Stomach (tissue), 9 donors: ENCODE measurements around the gene FAM83B. TPM values are rescaled to one million over a fixed set of nuclear protein-coding genes. Genes with fewer than 3 reads are reported as not detected.

ENCODE experiments used
- DNase-seq, 2 donors: peaks; one replicate each; pipeline versions ENCODE4 v3.0.0 to v3.0.0-alpha.2; 2013 to 2019
- H3K27ac ChIP-seq, 5 donors: fragments of 200-600 bp in 4 of 5; sonication (generic) in 4 of 5; one replicate each; pipeline ENCODE4 v1.5.1; 2013 to 2019; ENCODE audit warnings: mild to moderate bottlenecking in 1 of 5, moderate library complexity in 1 of 5
- H3K27me3 ChIP-seq, 3 donors: fragments of 200-600 bp; sonication (generic); one replicate each; pipeline ENCODE4 v1.5.1; 2017 to 2019; ENCODE audit warnings: mixed run types in 1 of 3
- H3K36me3 ChIP-seq, 4 donors: fragments of 200-600 bp; sonication (generic); 1 replicate in 3 of 4; 2 replicates in 1 of 4; pipeline ENCODE4 v1.5.1; 2016 to 2019
- H3K4me1 ChIP-seq, 4 donors: fragments of 200-600 bp; sonication (generic); one replicate each; pipeline ENCODE4 v1.5.1; 2016 to 2019
- H3K4me3 ChIP-seq, 4 donors: fragments of 200-600 bp; sonication (generic) in 3 of 4; one replicate each; pipeline ENCODE4 v1.5.1; 2016 to 2019; ENCODE audit warnings: mild to moderate bottlenecking in 1 of 4
- H3K9me3 ChIP-seq, 4 donors: fragments of 200-600 bp; sonication (generic); one replicate each; pipeline ENCODE4 v1.5.1; 2016 to 2019
- EP300 ChIP-seq: sonication (generic); formaldehyde crosslinking; IDR thresholded peaks from one replicate; pipeline ENCODE4 v1.6.1; 2017; ENCODE audit warnings: antibody characterized with exemption
- POLR2A ChIP-seq, 4 donors: fragments of 450-650 bp; IDR thresholded peaks; one replicate each; pipeline ENCODE4 v1.6.1; 2016; ENCODE audit warnings: antibody characterized with exemption in 4 of 4, control low read depth in 2 of 4, mild to moderate bottlenecking in 1 of 4, moderate library complexity in 1 of 4
- POLR2AphosphoS5 ChIP-seq, 3 donors: sonication (generic); formaldehyde crosslinking; IDR thresholded peaks; one replicate each; pipeline ENCODE4 v1.6.1; 2016; ENCODE audit warnings: antibody characterized with exemption in 3 of 3
- WGBS, 5 donors: extraction: QIAGEN DNeasy Blood & Tissue Kit in 3 of 5; methylation state at CpG; one replicate each; pipeline versions ENCODE4 v1.1.5 to v1.1.7; 2013 to 2018; 5-methylcytosine and 5-hydroxymethylcytosine counted together
- intact Hi-C: fragments of 100-400 bp; cut with DNase I; formaldehyde crosslinking; loops from one replicate; pipeline ENCODE4 v1.15.1; 2023; ENCODE audit warnings: low total_unique reads
- polyA plus RNA-seq, 3 donors: library from polyadenylated mRNA; stranded (reverse); fragments of 200-250 nt; gene quantifications; one replicate each; pipeline ENCODE4 v1.2.3, GENCODE V29; 2013
- total RNA-seq, 5 donors: library from RNA; depleted of rRNA; stranded (reverse); fragments of >200 nt; gene quantifications; one replicate each; pipeline versions ENCODE4 v1.1.0 to v1.2.3, GENCODE V29; 2014 to 2016
- TF ChIP-seq, protein P1 (sequence below), 7 experiments: fragments of 450-650 bp in 4 of 7; fragments of 200-600 bp in 3 of 7; sonication (generic) in 3 of 7; IDR thresholded peaks; one replicate each; pipeline ENCODE4 v1.5.1; 2016 to 2019; ENCODE audit warnings: antibody characterized with exemption in 7 of 7, control low read depth in 2 of 7, mild to moderate bottlenecking in 1 of 7
- donor health status: healthy with polysubstance abuse.
- donor health status: Bipolar disorder and iron deficiency.
- donor health status: healthy.

Gene FAM83B
- total and polyA plus RNA-seq, 8 donors, result 0.44 to 19.3 (median 6.4) TPM

DNA sequence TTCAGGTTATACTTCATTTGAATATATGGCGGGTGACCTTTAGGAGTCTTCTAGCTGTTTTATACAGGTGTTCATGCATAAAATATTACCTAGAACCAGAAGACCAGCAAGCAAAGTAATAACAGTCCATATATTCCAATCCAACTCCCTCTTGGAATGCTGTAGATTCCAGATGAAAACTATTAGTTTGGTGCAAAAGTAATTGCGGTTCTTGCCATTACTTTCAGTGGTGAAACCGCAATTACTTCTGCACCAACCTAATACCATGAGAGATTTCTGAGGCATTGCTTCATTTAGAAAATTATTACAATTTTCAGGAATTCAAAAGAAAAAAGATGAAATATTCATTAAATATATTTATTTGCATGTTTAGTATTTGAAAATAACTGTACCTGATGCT lies 62.6 kb downstream of the FAM83B start:
- TF ChIP-seq POLR2A (IDR thresholded peaks at IDR 0.05) (no peak), POLR2AphosphoS5 (IDR thresholded peaks at IDR 0.05) (no peak), EP300 (no peak)
- TF ChIP-seq, protein P1, sequence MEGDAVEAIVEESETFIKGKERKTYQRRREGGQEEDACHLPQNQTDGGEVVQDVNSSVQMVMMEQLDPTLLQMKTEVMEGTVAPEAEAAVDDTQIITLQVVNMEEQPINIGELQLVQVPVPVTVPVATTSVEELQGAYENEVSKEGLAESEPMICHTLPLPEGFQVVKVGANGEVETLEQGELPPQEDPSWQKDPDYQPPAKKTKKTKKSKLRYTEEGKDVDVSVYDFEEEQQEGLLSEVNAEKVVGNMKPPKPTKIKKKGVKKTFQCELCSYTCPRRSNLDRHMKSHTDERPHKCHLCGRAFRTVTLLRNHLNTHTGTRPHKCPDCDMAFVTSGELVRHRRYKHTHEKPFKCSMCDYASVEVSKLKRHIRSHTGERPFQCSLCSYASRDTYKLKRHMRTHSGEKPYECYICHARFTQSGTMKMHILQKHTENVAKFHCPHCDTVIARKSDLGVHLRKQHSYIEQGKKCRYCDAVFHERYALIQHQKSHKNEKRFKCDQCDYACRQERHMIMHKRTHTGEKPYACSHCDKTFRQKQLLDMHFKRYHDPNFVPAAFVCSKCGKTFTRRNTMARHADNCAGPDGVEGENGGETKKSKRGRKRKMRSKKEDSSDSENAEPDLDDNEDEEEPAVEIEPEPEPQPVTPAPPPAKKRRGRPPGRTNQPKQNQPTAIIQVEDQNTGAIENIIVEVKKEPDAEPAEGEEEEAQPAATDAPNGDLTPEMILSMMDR (IDR thresholded peaks at IDR 0.05), result no peak
- Histone ChIP-seq H3K27me3 (no peaks in the 10 kb centered on the region), H3K9me3 (no peaks in the 10 kb centered on the region), H3K36me3 (no peaks in the 10 kb centered on the region), H3K4me3 (no peak overlapping the region), H3K27ac (no peak overlapping the region), H3K4me1 (no peaks in the 10 kb centered on the region)
- WGBS, 5 donors, result 95 to 100% (median 98%) methylated on average over 3 of the region's 3 CpGs
- no peak for DNase-seq
- intact Hi-C loops, result no loop called here

DNA sequence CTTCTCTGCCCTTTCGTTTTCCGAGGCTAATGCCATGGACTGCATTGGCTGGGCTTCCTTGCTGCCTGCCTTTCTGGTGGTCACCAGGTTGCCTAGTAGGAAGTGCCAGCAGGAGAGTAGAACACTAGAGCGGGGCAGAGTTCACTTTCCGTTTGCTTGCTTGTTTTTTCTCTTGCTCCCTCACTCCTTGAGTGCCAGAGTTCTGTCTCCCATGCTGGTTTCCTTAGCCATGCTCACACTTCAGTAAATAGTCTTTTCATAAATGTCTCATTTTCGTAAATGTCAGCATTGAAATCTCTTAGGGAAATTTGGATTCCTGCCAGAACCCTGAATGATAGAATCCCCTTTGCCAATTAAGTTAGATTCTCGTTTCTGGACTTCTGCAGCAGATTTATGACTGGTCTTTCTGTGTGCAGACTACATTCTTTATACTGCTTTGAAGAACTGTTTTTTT lies 63.9 kb downstream of the FAM83B start:
- Histone ChIP-seq H3K4me1 (no peaks in the 10 kb centered on the region), H3K4me3 (no peak overlapping the region), H3K9me3 (no peaks in the 10 kb centered on the region), H3K27ac (no peak overlapping the region), H3K27me3 (no peaks in the 10 kb centered on the region), H3K36me3 (no peaks in the 10 kb centered on the region)
- intact Hi-C loops, result no loop called here
- TF ChIP-seq, protein P1 (IDR thresholded peaks at IDR 0.05), result no peak
- TF ChIP-seq POLR2A (IDR thresholded peaks at IDR 0.05) (no peak), POLR2AphosphoS5 (IDR thresholded peaks at IDR 0.05) (no peak), EP300 (no peak)
- 55 to 69% (median 65%) methylated on average over 6 of the region's 6 CpGs for WGBS, 5 donors
- DNase-seq, result peak in 1 of 2 donors; percentile 44

- H3K36me3 ChIP-seq, result no peaks in the 10 kb centered on the region
- no peak overlapping the region for H3K4me3 ChIP-seq
- no peaks in the 10 kb centered on the region for H3K9me3 ChIP-seq
- no peak overlapping the region for H3K27ac ChIP-seq
- intact Hi-C loops, result no loop called here
- 37 to 88% (median 70%) methylated on average over 1 of the region's 1 CpG for WGBS, 5 donors
- no peaks in the 10 kb centered on the region for H3K27me3 ChIP-seq
- no peaks in the 10 kb centered on the region for H3K4me1 ChIP-seq
- no peak for DNase-seq
- TF ChIP-seq POLR2AphosphoS5 (IDR thresholded peaks at IDR 0.05) (no peak), POLR2A (IDR thresholded peaks at IDR 0.05) (no peak), EP300 (no peak)
- TF ChIP-seq, protein P1 (IDR thresholded peaks at IDR 0.05), result no peak
Observed at GRCh38 chr6:54910921-54911320, 64.3 kb downstream of the FAM83B start.

GRCh38 chr6:54913211-54913610 lies 66.6 kb downstream of the FAM83B start:
- intact Hi-C loops, result no loop called here
- WGBS, 5 donors, result 68 to 81% (median 75%) methylated on average over 2 of the region's 2 CpGs
- TF ChIP-seq POLR2AphosphoS5 (IDR thresholded peaks at IDR 0.05) (no peak), EP300 (no peak), POLR2A (IDR thresholded peaks at IDR 0.05) (no peak)
- TF ChIP-seq, protein P1 (IDR thresholded peaks at IDR 0.05), result no peak

More at GRCh38 chr6:54913211-54913610, 66.6 kb downstream of the FAM83B start:
- Histone ChIP-seq H3K4me1 (no peaks in the 10 kb centered on the region), H3K9me3 (no peaks in the 10 kb centered on the region), H3K27me3 (no peaks in the 10 kb centered on the region), H3K27ac (no peak overlapping the region), H3K4me3 (no peak overlapping the region), H3K36me3 (no peaks in the 10 kb centered on the region)
- DNase-seq, result no peak
